Effector memory CD4-positive, alpha-beta T cell (primary cell): ENCODE data around the gene CBY2.
"Not testable (repeated sequence)": the region's sequence is repeated elsewhere in the genome, so short reads cannot be mapped to it uniquely, and the experiment has no call there.

Experiments used
- DNase-seq, 3 donors: peaks; one replicate each; pipeline ENCODE4 v3.0.0-alpha.2; 2020
- H3K27ac ChIP-seq: 2 replicates; pipeline ENCODE4 v1.7.0; 2013; ENCODE audit warnings: mild to moderate bottlenecking, low read length, moderate library complexity; ENCODE audit not compliant: insufficient read depth, poor library complexity, severe bottlenecking
- H3K27me3 ChIP-seq: replicated peaks from 2 replicates; pipeline ENCODE4 v1.7.0; 2013; ENCODE audit warnings: mild to moderate bottlenecking, low read length; ENCODE audit not compliant: insufficient read depth, control insufficient read depth, poor library complexity, severe bottlenecking
- H3K36me3 ChIP-seq: 2 replicates; pipeline ENCODE4 v1.7.0; 2013; ENCODE audit warnings: mild to moderate bottlenecking, low read length, moderate library complexity; ENCODE audit not compliant: control insufficient read depth, insufficient read depth
- H3K4me1 ChIP-seq: 2 replicates; pipeline ENCODE4 v1.7.0; 2013; ENCODE audit warnings: low read length, mild to moderate bottlenecking; ENCODE audit not compliant: control insufficient read depth, insufficient read depth, poor library complexity, severe bottlenecking
- H3K4me3 ChIP-seq: 2 replicates; pipeline ENCODE4 v1.7.0; 2013; ENCODE audit warnings: low read length, low read depth, mild to moderate bottlenecking; ENCODE audit not compliant: insufficient read depth, poor library complexity, severe bottlenecking
- H3K9me3 ChIP-seq: 2 replicates; pipeline ENCODE4 v1.7.0; 2013; ENCODE audit warnings: mild to moderate bottlenecking, low read length, moderate library complexity; ENCODE audit not compliant: control insufficient read depth

CBY2 gene

DNA sequence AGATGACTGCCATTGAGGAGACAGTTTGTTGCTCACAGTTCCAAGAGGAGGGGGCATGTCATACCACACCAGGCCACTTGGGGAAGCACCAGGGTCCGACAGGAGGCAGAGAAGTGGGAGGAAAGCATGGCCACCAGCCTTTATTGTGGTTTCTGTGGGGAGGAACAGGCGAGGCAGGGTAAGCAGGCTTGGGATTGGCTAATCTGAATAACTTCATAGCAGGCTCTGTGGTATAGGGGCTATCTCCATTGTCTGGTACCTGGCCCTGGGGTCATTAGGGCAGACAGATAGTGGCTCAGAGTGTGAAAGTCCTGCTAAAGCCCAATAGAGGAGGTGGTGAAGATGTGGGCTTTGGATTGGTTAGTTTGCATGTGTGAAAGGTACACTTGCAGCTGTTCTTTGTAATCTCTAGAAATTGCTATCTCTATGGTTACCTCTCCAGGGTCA is 35.5 kb downstream of the CBY2 start:
- H3K27ac ChIP-seq: no peak overlapping the region
- H3K4me1 ChIP-seq: no peaks in the 10 kb centered on the region
- no peak overlapping the region for H3K4me3 ChIP-seq
- H3K27me3 ChIP-seq: no peaks in the 10 kb centered on the region
- no peaks in the 10 kb centered on the region for H3K36me3 ChIP-seq
- no peak for DNase-seq
- no peaks in the 10 kb centered on the region for H3K9me3 ChIP-seq

DNA sequence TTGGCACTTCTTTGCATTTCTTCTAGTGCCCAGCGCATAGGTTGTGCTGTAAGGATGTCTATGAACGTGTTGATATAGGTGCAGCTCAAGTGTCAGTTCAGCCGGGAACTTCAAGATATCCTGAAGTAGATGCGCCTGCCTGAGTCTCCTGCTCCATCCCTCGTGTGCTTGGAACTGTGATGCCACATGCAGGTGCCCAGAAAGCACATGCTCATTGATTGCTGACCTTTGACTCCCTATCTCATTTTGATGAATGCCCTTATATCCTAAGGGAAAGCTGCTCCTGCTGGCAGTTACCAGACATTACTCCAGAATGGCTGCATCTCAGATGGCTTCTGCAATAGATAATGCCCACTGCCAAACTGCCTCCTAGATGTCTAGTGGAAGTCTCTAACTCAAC is 40.9 kb downstream of the CBY2 start:
- DNase-seq: no peak
- H3K4me3 ChIP-seq: no peak overlapping the region
- no peaks in the 10 kb centered on the region for H3K4me1 ChIP-seq
- no peaks in the 10 kb centered on the region for H3K27me3 ChIP-seq
- no peaks in the 10 kb centered on the region for H3K9me3 ChIP-seq
- no peaks in the 10 kb centered on the region for H3K36me3 ChIP-seq
- no peak overlapping the region for H3K27ac ChIP-seq

DNA sequence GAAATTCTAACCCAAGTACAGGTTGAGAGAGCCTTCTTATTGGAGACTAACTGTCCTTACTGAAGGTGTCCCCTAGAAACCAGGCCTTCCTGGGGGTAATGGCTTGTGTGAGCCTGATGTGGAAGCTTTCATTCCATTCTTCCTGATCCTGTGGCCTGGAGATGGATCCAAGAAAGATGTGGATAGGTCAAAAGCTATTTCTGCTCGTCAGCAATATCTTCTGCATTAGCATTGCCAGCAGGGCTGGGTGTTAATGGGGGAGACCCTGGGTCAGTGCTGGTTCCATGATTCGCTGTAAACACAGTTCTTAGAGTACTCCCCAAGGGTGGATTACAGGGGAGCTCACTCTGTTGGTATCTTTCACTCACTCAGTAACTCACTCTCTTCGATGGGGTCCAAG is 42.9 kb downstream of the CBY2 start:
- no peak for DNase-seq
- Histone ChIP-seq H3K27me3 (no peaks in the 10 kb centered on the region), H3K9me3 (no peaks in the 10 kb centered on the region), H3K4me3 (no peak overlapping the region), H3K36me3 (no peaks in the 10 kb centered on the region), H3K4me1 (no peaks in the 10 kb centered on the region), H3K27ac (no peak overlapping the region)

DNA sequence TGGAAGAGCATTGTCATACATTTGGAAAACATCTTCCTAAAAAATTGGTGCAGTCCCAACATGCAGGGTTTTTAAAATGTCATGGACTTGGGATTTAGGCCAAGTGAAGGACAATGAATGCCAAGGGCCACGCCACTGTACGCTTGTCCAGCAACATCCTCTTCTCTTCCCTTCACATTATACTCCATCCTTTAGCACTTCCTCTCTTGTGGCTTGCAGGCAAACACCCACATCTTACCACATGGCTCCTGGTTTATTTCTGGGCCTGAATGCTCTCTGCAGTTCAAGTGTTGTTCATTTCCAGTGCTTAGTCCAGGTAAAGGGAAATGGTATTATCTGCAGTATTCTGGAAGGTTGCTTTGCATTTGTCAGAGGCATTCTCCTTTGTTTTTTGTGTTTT is 45.0 kb downstream of the CBY2 start:
- DNase-seq: no peak
- Histone ChIP-seq H3K27ac (no peak overlapping the region), H3K4me1 (no peaks in the 10 kb centered on the region), H3K36me3 (no peaks in the 10 kb centered on the region), H3K4me3 (no peak overlapping the region), H3K9me3 (no peaks in the 10 kb centered on the region), H3K27me3 (no peaks in the 10 kb centered on the region)

DNA sequence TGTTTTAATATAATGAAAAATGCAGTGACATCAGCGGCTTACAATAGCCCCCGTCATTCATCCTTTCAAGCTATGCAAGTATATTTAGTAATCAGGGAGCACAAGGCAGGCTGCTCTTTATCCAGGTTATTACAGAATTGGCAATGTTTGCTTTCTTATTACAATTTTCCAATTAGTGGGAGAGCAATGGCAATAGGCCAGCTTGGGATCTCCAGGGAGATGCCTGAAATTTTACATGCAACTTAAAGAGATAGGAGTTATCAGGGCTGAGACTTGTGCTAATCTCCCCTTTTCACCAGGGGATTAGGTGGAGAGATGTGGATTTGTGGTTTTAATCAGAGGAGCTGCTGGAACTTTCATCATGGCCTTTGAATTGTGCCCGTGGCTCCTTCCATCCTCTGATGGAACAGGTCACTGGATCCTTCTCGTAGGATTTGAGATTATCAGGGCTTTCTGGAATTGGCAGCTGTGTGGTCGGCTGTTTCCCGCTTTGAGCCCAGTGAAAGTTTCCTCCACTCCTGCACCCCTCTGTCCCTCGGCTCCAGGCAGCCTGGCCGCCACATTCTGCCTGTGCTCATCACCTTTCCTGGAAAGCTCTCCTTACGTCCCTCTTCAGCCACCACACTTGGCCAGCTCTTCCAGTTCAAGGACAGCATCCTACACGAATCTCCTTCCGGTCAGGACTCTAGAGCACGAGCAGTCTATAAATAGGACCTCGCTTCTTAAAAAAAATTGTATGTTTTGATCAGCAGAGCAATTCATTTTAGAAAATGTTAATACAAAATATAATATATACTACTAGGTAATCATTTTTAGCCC is 47.0 kb downstream of the CBY2 start:
- Histone ChIP-seq H3K4me3 (no peak overlapping the region), H3K36me3 (no peaks in the 10 kb centered on the region), H3K4me1 (no peaks in the 10 kb centered on the region), H3K27ac (no peak overlapping the region), H3K27me3 (no peaks in the 10 kb centered on the region), H3K9me3 (no peaks in the 10 kb centered on the region)
- DNase-seq: no peak

DNA sequence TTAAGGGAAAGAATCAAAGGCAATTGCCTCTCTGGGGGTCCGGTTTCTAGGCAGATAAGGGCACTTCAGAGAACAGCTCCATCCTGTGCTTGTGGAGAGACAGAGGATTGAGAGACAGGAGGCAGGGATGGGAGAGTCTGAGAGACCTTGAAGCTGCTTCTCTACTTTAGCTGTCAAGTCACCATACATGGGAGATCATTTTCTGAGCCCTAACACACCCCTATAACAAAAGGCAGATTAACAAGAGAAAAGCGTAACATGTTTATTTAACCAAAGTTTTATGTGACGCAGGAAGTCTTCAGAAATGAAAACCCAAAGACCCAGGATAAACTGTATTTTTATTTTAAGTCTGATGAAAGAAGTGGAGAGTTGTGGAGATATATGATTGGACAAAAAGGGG is 48.4 kb downstream of the CBY2 start:
- no peak for DNase-seq
- no peaks in the 10 kb centered on the region for H3K36me3 ChIP-seq

DNA sequence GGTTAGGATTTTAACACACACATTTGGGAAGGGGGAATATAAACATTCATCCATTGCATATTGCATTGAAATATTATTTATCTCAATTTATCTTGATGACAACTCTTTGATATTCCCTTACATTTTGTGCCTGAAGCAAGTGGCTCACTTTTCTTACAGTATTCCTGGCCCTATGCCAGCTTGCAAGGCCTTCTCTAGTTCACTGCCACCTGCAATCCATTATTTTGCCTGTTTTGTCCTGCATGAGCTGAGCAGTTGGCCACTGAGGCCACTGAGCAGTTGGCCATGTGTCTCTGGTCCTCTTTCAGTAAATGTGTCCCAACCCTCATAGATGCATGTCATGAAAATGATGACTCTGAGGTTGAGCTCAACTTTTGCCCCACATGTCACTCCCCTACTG is 49.8 kb downstream of the CBY2 start:
- H3K27ac ChIP-seq: no peak overlapping the region
- H3K4me1 ChIP-seq: no peaks in the 10 kb centered on the region
- no peaks in the 10 kb centered on the region for H3K27me3 ChIP-seq
- DNase-seq: no peak
- H3K4me3 ChIP-seq: no peak overlapping the region
- H3K9me3 ChIP-seq: no peaks in the 10 kb centered on the region
- H3K36me3 ChIP-seq: no peaks in the 10 kb centered on the region

More for the DNA sequence above, 48.4 kb downstream of the CBY2 start:
- no peak overlapping the region for H3K4me3 ChIP-seq
- no peaks in the 10 kb centered on the region for H3K4me1 ChIP-seq
- no peaks in the 10 kb centered on the region for H3K9me3 ChIP-seq
- no peaks in the 10 kb centered on the region for H3K27me3 ChIP-seq
- no peak overlapping the region for H3K27ac ChIP-seq

DNA sequence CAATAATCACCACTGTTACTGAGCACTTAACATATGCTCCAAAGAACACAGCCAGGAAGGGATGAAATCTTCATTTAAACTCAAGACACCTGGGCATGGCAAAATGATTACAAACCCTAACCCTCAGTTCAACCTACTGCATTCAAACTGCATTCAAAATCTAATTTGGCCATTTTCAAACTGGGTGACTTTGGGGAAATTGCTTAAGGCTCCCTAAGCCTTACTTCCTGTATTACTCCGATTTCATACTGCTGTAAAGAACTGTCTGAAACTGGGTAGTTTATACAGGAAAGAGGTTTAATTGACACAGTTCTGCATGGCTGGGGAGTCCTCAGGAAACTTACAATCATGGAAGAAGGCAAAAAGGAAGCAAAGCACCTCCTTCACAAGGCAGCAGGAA is 50.4 kb downstream of the CBY2 start:
- no peak overlapping the region for H3K4me3 ChIP-seq
- no peaks in the 10 kb centered on the region for H3K9me3 ChIP-seq
- H3K4me1 ChIP-seq: no peaks in the 10 kb centered on the region
- H3K27ac ChIP-seq: no peak overlapping the region
- H3K27me3 ChIP-seq: no peaks in the 10 kb centered on the region
- H3K36me3 ChIP-seq: no peaks in the 10 kb centered on the region
- no peak for DNase-seq

DNA sequence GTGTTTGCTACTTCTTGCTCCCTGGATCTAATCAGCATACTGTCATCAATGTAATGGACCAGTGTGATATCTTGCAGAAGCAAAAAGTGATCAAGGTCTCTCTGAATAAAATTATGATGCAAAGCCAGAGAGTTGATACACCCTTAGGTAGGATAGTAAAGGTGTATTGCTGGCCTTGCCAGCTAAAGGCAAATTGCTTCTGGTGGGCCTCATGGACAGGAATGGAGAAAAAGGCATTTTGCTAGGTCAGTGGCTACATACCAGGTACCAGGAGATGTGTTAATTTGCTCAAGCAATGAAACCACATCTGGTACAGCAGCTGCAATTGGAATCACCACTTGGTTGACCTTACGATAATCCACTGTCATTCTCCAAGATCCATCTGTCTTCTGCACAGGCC is 54.4 kb downstream of the CBY2 start:
- not testable (repeated sequence) for H3K4me1 ChIP-seq, DNase-seq, H3K9me3 ChIP-seq, H3K27me3 ChIP-seq, H3K36me3 ChIP-seq, H3K4me3 ChIP-seq, H3K27ac ChIP-seq

DNA sequence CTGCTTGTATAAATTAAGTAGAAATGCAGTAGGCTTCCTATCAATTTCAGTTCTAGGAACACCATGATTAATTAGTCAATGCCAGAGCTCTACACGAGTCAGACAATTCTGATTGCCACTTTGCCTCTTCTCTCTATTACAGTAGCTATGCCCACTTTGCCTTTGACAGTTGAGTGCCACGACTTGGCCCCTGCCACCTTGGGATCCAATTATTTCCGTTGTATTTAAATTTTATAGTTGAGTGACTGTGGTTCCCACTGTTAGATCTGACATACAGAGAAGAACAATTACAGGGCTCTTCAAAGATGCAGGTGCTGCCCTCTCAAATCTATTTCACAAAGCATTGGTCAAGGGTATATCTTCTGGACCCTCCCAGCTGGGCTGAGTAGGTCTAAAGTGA is 55.5 kb downstream of the CBY2 start:
- H3K36me3 ChIP-seq, H3K4me3 ChIP-seq, H3K4me1 ChIP-seq, DNase-seq, H3K27me3 ChIP-seq, H3K9me3 ChIP-seq, H3K27ac ChIP-seq: not testable (repeated sequence)
